Caco-2 (cell line): Measurements from ENCODE around the gene EHF. TPM values are rescaled to one million over a fixed set of nuclear protein-coding genes. Genes with fewer than 3 reads are reported as not detected.

Experiments used
- BruUV-seq: library from RNA; stranded (reverse); fragments of 400-500 nt; replicated peaks from 2 replicates; lab custom pipeline; 2021; lab: Mats Ljungman, UMichigan
- CTCF ChIA-PET: fragments of 300-600 bp; sonication (Branson Sonifier 250); formaldehyde crosslinking; loops from one replicate; lab custom pipeline; 2022; ENCODE audit warnings: antibody characterized with exemption; lab: Charles Lee
- POLR2A ChIA-PET: fragments of 300-600 bp; sonication (Branson Sonifier 250); formaldehyde crosslinking; loops from one replicate; lab custom pipeline; 2022; ENCODE audit warnings: antibody characterized with exemption; lab: Charles Lee
- DNase-seq, 2 experiments: peaks; one replicate each; pipeline versions ENCODE4 v3.0.0 to v3.0.0-alpha.2; 2020 to 2022
- H3K27me3 ChIP-seq: replicated peaks from 2 replicates; pipeline ENCODE4 v1.6.0; 2011; ENCODE audit warnings: low read length; ENCODE audit not compliant: control insufficient read depth, insufficient read depth
- H3K36me3 ChIP-seq: 2 replicates; pipeline ENCODE4 v1.5.1; 2011; ENCODE audit warnings: low read length; ENCODE audit not compliant: control insufficient read depth, insufficient read depth
- H3K4me1 ChIP-seq: fragments of 250-450 bp; sonication (Bioruptor Pico); 2 replicates; pipeline ENCODE4 v1.5.1; 2020; ENCODE audit warnings: mild to moderate bottlenecking
- H3K4me3 ChIP-seq: 2 replicates; pipeline ENCODE4 v1.5.1; 2011; ENCODE audit warnings: low read depth, mild to moderate bottlenecking, control low read depth, low read length
- H3K9me3 ChIP-seq: fragments of 250-450 bp; sonication (Bioruptor Pico); 2 replicates; pipeline ENCODE4 v1.5.1; 2020; ENCODE audit warnings: mild to moderate bottlenecking, moderate library complexity
- H3K27ac Mint-ChIP-seq: one replicate; pipeline ENCODE4 v1.8.0; 2022; ENCODE audit warnings: mixed read lengths; ENCODE audit not compliant: unreplicated experiment
- H3K27me3 Mint-ChIP-seq: one replicate; pipeline ENCODE4 v1.8.0; 2022; ENCODE audit warnings: mixed read lengths; ENCODE audit not compliant: insufficient read depth, unreplicated experiment
- H3K36me3 Mint-ChIP-seq: one replicate; pipeline ENCODE4 v1.8.0; 2022; ENCODE audit warnings: mild to moderate bottlenecking, mixed read lengths; ENCODE audit not compliant: insufficient read depth, unreplicated experiment
- H3K4me1 Mint-ChIP-seq: one replicate; pipeline ENCODE4 v1.8.0; 2022; ENCODE audit warnings: low read depth, mixed read lengths; ENCODE audit not compliant: unreplicated experiment
- H3K4me3 Mint-ChIP-seq: one replicate; pipeline ENCODE4 v1.8.0; 2022; ENCODE audit warnings: mild to moderate bottlenecking, moderate library complexity, mixed read lengths; ENCODE audit not compliant: unreplicated experiment
- H3K9me3 Mint-ChIP-seq: one replicate; pipeline ENCODE4 v1.8.0; 2022; ENCODE audit warnings: mixed read lengths; ENCODE audit not compliant: unreplicated experiment
- CTCF ChIP-seq, 2 experiments: fragments of 200-600 bp in 1 of 2; IDR thresholded peaks; 1 replicate in 1 of 2; 2 replicates in 1 of 2; pipeline versions ENCODE4 v1.5.1 to v1.8.0; 2011 to 2022; ENCODE audit warnings: antibody characterized with exemption in 1 of 2, control low read depth in 1 of 2, inconsistent platforms in 1 of 2, low read depth in 1 of 2, low read length in 1 of 2, mild to moderate bottlenecking in 1 of 2, moderate library complexity in 1 of 2; ENCODE audit not compliant: insufficient read depth in 1 of 2, severe bottlenecking in 1 of 2, unreplicated experiment in 1 of 2
- intact Hi-C: fragments of 100-400 bp; cut with micrococcal nuclease; formaldehyde crosslinking; loops from one replicate; pipeline ENCODE4 v1.10.0; 2022; ENCODE audit not compliant: unreplicated experiment
- total RNA-seq: library from RNA; stranded (reverse); gene quantifications from 2 replicates; pipeline ENCODE4 v1.2.3, GENCODE V29; 2022

Gene EHF
- total RNA-seq, 1 experiment from 2014 or later, result 0.11 TPM

GRCh38 chr11:34648036-34648435 is 27.1 kb downstream of the EHF start:
- Mint-ChIP-seq H3K27ac (no peak overlapping the region), H3K36me3 (no peaks in the 10 kb centered on the region), H3K4me1 (peaks cover 32% of the 10 kb centered on the region), H3K4me3 (no peak overlapping the region), H3K9me3 (peaks cover 14% of the 10 kb centered on the region), H3K27me3 (no peaks in the 10 kb centered on the region)
- no peaks in the 10 kb centered on the region for H3K36me3 ChIP-seq
- DNase-seq, result no peak
- CTCF ChIA-PET, result interaction anchor here (1.4 kb wide), 1 partner anchor 62 kb away, joined by 3 read pairs; no protein-coding TSS in a partner anchor
- no TSS peak for BruUV-seq
- H3K4me1 ChIP-seq, result peaks cover 14% of the 10 kb centered on the region
- H3K27me3 ChIP-seq, result no peaks in the 10 kb centered on the region
- TF ChIP-seq CTCF (IDR thresholded peaks at IDR 0.05; ENCODE audit: insufficient read depth in 1 of 2, low read depth in 1 of 2, low read length in 1 of 2, severe bottlenecking in 1 of 2, unreplicated experiment in 1 of 2), result no peak
- H3K9me3 ChIP-seq, result no peaks in the 10 kb centered on the region
- no peak overlapping the region for H3K4me3 ChIP-seq
- POLR2A ChIA-PET, result no interaction called here
- intact Hi-C loops, result no loop called here

GRCh38 chr11:34649597-34649996 is 28.7 kb downstream of the EHF start:
- DNase-seq, result no peak
- H3K9me3 ChIP-seq, result no peaks in the 10 kb centered on the region
- ChIA-PET CTCF (interaction anchor here (1.2 kb wide), 1 partner anchor 9 kb away, joined by 3 read pairs; no protein-coding TSS in a partner anchor), POLR2A (no interaction called here)
- no peaks in the 10 kb centered on the region for H3K36me3 ChIP-seq
- Mint-ChIP-seq H3K27ac (no peak overlapping the region), H3K4me3 (no peak overlapping the region), H3K9me3 (peaks cover 14% of the 10 kb centered on the region), H3K4me1 (peaks cover 29% of the 10 kb centered on the region), H3K27me3 (no peaks in the 10 kb centered on the region), H3K36me3 (no peaks in the 10 kb centered on the region)
- H3K4me1 ChIP-seq, result peaks cover 14% of the 10 kb centered on the region
- no TSS peak for BruUV-seq
- no peak overlapping the region for H3K4me3 ChIP-seq
- intact Hi-C loops, result no loop called here
- no peak for TF ChIP-seq CTCF (IDR thresholded peaks at IDR 0.05; ENCODE audit: insufficient read depth in 1 of 2, low read depth in 1 of 2, low read length in 1 of 2, severe bottlenecking in 1 of 2, unreplicated experiment in 1 of 2)
- no peaks in the 10 kb centered on the region for H3K27me3 ChIP-seq

GRCh38 chr11:34650528-34650927 is 29.6 kb downstream of the EHF start:
- Mint-ChIP-seq H3K27ac (no peak overlapping the region), H3K9me3 (peaks cover 8% of the 10 kb centered on the region), H3K27me3 (no peaks in the 10 kb centered on the region), H3K36me3 (no peaks in the 10 kb centered on the region), H3K4me1 (peaks cover 20% of the 10 kb centered on the region), H3K4me3 (no peak overlapping the region)
- POLR2A ChIA-PET, result no interaction called here
- DNase-seq, result no peak
- no TSS peak for BruUV-seq
- no peaks in the 10 kb centered on the region for H3K9me3 ChIP-seq
- H3K27me3 ChIP-seq, result no peaks in the 10 kb centered on the region
- intact Hi-C loops, result no loop called here
- CTCF ChIA-PET, result interaction anchor here (1.2 kb wide), 1 partner anchor 10 kb away, joined by 3 read pairs; no protein-coding TSS in a partner anchor
- H3K4me1 ChIP-seq, result peaks cover 21% of the 10 kb centered on the region
- no peak overlapping the region for H3K4me3 ChIP-seq
- no peak for TF ChIP-seq CTCF (IDR thresholded peaks at IDR 0.05; ENCODE audit: insufficient read depth in 1 of 2, low read depth in 1 of 2, low read length in 1 of 2, severe bottlenecking in 1 of 2, unreplicated experiment in 1 of 2)
- no peaks in the 10 kb centered on the region for H3K36me3 ChIP-seq
